Loucy (cell line): ENCODE data around the gene CPLANE2.

ENCODE experiments used
- EZH2phosphoT487 ChIP-seq: fragments of 200-600 bp; IDR thresholded peaks from 2 replicates; pipeline ENCODE4 v1.6.1; 2018; ENCODE audit warnings: antibody characterized with exemption, mild to moderate bottlenecking, moderate library complexity, borderline replicate concordance
- TF ChIP-seq, protein P1 (sequence below): fragments of 200-600 bp; sonication (generic); conservative IDR thresholded peaks from 2 replicates; pipeline ENCODE4 v1.5.1; 2014; ENCODE audit warnings: mild to moderate bottlenecking, antibody characterized with exemption, low read length

DNA sequence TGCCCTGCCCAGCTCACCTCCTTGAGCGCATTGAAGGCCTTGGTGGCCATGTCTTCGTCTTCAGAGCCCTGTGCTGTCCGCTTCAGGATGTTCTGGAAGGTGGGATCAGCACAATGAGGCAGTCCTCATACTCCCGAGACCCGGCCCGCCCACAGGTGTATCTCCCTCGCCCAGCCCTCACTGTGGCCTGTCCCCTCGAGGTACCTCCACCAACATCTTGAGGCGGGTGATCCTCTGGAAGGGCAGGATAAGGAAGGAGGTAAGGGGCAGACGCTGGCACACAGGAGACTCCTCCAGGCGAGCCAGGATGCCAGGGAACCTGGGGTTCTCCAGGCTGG lies 31.7 kb downstream of the CPLANE2 start:
- TF ChIP-seq, protein P1, sequence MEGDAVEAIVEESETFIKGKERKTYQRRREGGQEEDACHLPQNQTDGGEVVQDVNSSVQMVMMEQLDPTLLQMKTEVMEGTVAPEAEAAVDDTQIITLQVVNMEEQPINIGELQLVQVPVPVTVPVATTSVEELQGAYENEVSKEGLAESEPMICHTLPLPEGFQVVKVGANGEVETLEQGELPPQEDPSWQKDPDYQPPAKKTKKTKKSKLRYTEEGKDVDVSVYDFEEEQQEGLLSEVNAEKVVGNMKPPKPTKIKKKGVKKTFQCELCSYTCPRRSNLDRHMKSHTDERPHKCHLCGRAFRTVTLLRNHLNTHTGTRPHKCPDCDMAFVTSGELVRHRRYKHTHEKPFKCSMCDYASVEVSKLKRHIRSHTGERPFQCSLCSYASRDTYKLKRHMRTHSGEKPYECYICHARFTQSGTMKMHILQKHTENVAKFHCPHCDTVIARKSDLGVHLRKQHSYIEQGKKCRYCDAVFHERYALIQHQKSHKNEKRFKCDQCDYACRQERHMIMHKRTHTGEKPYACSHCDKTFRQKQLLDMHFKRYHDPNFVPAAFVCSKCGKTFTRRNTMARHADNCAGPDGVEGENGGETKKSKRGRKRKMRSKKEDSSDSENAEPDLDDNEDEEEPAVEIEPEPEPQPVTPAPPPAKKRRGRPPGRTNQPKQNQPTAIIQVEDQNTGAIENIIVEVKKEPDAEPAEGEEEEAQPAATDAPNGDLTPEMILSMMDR: no peak
- TF ChIP-seq EZH2phosphoT487: no peak
